GM12864 (cell line): ENCODE data around the gene ADCK2.
"Not testable (repeated sequence)": the region's sequence is repeated elsewhere in the genome, so short reads cannot be mapped to it uniquely, and the experiment has no call there.

Experiments used
- DNase-seq: peaks from one replicate; pipeline ENCODE4 v3.0.0-alpha.2; 2011; ENCODE audit warnings: low read depth
- H3K4me3 ChIP-seq: 2 replicates; pipeline ENCODE4 v1.5.1; 2011; ENCODE audit warnings: mild to moderate bottlenecking, low read depth, low read length, control low read depth
- CTCF ChIP-seq: IDR thresholded peaks from 2 replicates; pipeline ENCODE4 v1.5.1; 2011; ENCODE audit warnings: low read depth, mild to moderate bottlenecking, moderate library complexity, low read length, control low read depth, inconsistent platforms; ENCODE audit errors: missing control alignments

ADCK2 gene

GRCh38 chr7:140686921-140687320 lies 14.2 kb downstream of the ADCK2 start:
- no peak for DNase-seq
- TF ChIP-seq CTCF: no peak
- no peak overlapping the region for H3K4me3 ChIP-seq

GRCh38 chr7:140688341-140688740 lies 15.6 kb downstream of the ADCK2 start:
- H3K4me3 ChIP-seq: no peak overlapping the region
- no peak for TF ChIP-seq CTCF
- no peak for DNase-seq

GRCh38 chr7:140689199-140690152 lies 16.7 kb downstream of the ADCK2 start:
- no peak overlapping the region for H3K4me3 ChIP-seq
- DNase-seq: no peak
- no peak for TF ChIP-seq CTCF

DNA sequence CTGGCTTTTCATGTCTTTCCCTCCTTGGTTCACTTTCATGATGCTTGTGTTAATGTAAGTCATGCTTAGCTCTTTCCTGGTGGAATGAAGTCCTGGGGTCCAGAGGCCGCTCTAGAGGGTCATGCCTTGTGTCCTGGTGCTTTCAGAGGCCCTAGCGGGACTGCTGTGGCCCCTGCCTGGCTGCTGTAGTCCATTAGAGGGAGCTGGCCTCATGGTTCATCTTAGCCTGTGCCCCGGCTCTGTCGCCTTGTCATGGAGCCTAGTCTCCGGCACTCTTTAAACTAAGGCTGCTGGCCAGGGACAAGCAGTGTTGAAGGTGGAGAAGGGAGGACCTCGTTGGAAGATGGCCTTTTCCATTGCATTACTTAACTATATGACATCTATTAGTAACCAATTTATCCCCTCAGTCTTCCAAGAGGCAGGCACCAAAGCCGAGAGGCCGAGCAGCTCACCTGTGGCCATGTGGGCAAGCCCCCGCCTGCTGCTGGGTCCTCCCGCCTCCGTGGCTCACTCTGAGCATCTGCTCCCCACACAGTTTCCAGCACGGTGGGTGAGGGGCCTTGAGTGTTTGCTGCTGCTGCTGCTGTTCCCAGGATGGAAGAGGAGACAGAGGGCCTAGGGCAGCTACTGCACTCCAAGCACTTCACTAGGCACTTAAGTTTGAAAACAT lies 18.8 kb downstream of the ADCK2 start:
- TF ChIP-seq CTCF: no peak
- no peak overlapping the region for H3K4me3 ChIP-seq
- DNase-seq: no peak

- DNase-seq, H3K4me3 ChIP-seq: not testable (repeated sequence)
These were observed 21.1 kb downstream of the ADCK2 start for GRCh38 chr7:140693849-140694248.

- TF ChIP-seq CTCF: no peak
- no peak for DNase-seq
- H3K4me3 ChIP-seq: no peak overlapping the region
These were observed 21.8 kb downstream of the ADCK2 start for GRCh38 chr7:140694592-140694991.

- H3K4me3 ChIP-seq: no peak overlapping the region
- TF ChIP-seq CTCF: no peak
- DNase-seq: no peak
These were observed 22.6 kb downstream of the ADCK2 start for GRCh38 chr7:140695381-140695780.
